HepG2 (cell line): ENCODE data around the gene EGFR. TPM values are rescaled to one million over a fixed set of nuclear protein-coding genes. Genes with fewer than 3 reads are reported as not detected.

Experiments
- CCAR2 ChIP-seq: fragments of 200-400 bp; formaldehyde crosslinking; optimal IDR thresholded peaks from 2 replicates; pipeline ENCODE3; 2018; ENCODE audit warnings: low read depth, mild to moderate bottlenecking, low read length, moderate library complexity
- MYC ChIP-seq: sonication (generic); formaldehyde crosslinking; IDR thresholded peaks from 2 replicates; pipeline ENCODE4 v1.9.0; 2021; ENCODE audit warnings: missing genetic modification reagents, borderline replicate concordance
- PAXIP1 ChIP-seq: sonication (generic); formaldehyde crosslinking; conservative IDR thresholded peaks from 2 replicates; pipeline ENCODE4 v1.4.0; 2020; ENCODE audit warnings: mild to moderate bottlenecking, missing genetic modification reagents, moderate library complexity
- SPEN ChIP-seq: sonication (generic); formaldehyde crosslinking; IDR thresholded peaks from 2 replicates; pipeline ENCODE4 v1.5.1; 2020; ENCODE audit warnings: low read depth, mild to moderate bottlenecking, missing genetic modification reagents
- SYNCRIP ChIP-seq: fragments of 200-400 bp; formaldehyde crosslinking; IDR thresholded peaks from 2 replicates; pipeline ENCODE4 v1.6.1; 2018; ENCODE audit warnings: mild to moderate bottlenecking, low read depth, low read length; ENCODE audit not compliant: insufficient read depth
- TEAD3 ChIP-seq: optimal IDR thresholded peaks from 2 replicates; pipeline ENCODE3; 2016; ENCODE audit warnings: borderline replicate concordance
- ZNF180 ChIP-seq: sonication (generic); formaldehyde crosslinking; IDR thresholded peaks from 2 replicates; pipeline ENCODE4 v1.4.0; 2020; ENCODE audit warnings: low read depth, missing genetic modification reagents, borderline replicate concordance
- ZNF407 ChIP-seq: sonication (generic); formaldehyde crosslinking; IDR thresholded peaks from one replicate; pipeline ENCODE4 v1.5.1; 2020; ENCODE audit warnings: mild to moderate bottlenecking, missing genetic modification reagents; ENCODE audit errors: not compliant biosample characterization
- ZNF563 ChIP-seq: sonication (generic); formaldehyde crosslinking; IDR thresholded peaks from 2 replicates; pipeline ENCODE4 v1.8.0; 2022; ENCODE audit warnings: mild to moderate bottlenecking, moderate library complexity, missing genetic modification reagents
- ZNF772 ChIP-seq: sonication (generic); formaldehyde crosslinking; IDR thresholded peaks from 2 replicates; pipeline ENCODE4 v1.5.0; 2020; ENCODE audit warnings: mild to moderate bottlenecking, missing genetic modification reagents
- ZNF891 ChIP-seq: sonication (generic); formaldehyde crosslinking; IDR thresholded peaks from 2 replicates; pipeline ENCODE4 v1.5.0; 2020; ENCODE audit warnings: mild to moderate bottlenecking, missing genetic modification reagents
- polyA plus RNA-seq, 8 experiments: library from polyadenylated mRNA; depleted of rRNA in 3 of 8; stranded (reverse) in 7 of 8; unstranded in 1 of 8; fragments of >200 nt; fragmentation: Illumina TruSeq in 4 of 8; extraction: Trizol in 4 of 8; gene quantifications; 2 replicates each; pipeline versions ENCODE4 v1.2.1 to v1.2.3, GENCODE V29; 2011 to 2016; ENCODE audit warnings: low read depth in 4 of 8, missing spikeins in 1 of 8, mixed read lengths in 1 of 8; ENCODE audit not compliant: insufficient read depth in 1 of 8
- total RNA-seq, 5 experiments: library from RNA; depleted of rRNA; stranded (reverse); fragments of >200 nt; fragmentation: Illumina TruSeq; extraction: Trizol; gene quantifications; 2 replicates each; pipeline ENCODE4 v1.2.3, GENCODE V29; 2016; ENCODE audit warnings: low read depth in 1 of 5
- TF ChIP-seq, protein P1 (sequence below): sonication (generic); formaldehyde crosslinking; IDR thresholded peaks from 2 replicates; pipeline ENCODE4 v1.4.0; 2020; ENCODE audit warnings: missing genetic modification reagents, borderline replicate concordance

EGFR gene
- total and polyA plus RNA-seq, 2 of the 13 experiments (the other 11 are each of a cell fraction or from before 2014, with no cell fraction given), result 7.0 to 10.0 TPM

DNA sequence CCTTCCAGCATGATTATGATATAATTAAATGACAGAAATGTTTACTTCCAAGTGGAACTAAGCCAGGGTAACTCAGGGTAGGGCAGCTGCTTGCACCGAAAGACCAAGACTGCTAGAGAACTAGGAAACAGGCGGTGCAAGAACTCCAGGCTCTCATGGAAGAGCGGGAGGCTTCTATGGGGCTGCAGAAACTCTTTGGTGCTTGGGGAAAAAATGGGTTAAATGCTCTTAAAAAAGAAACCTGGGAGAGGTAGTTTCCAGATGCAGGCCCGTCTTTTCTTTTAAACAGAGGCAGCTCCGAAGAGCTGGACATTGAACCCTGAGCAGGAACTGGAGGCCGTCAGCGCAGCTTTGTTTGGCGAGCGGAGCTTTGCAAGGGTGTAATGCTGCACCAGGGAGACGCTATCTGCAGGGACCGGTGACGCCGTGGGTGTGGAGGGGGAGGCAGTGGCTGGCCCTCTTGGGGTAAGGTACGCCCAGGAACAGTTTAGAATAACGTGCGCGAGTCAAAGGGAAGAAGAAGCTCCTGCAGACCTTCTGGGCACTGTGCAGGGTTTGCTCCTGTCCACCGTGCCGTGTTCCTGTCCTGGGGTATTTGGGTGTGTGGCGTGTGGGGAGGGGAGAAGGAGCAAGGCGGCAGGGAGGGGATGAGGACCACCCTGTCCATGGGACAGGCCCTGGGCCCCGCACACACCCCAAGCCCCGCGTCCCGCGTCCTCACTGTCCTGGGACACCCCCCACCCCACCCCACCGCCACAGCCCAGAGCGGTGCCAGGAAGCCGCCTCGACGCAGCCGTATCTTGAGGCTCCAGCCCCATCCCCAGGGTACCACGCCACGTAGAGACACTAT is 59.0 kb downstream of the EGFR start (continued):
- TF ChIP-seq TEAD3 (CRISPR knock-in tag), result peak; percentile 16
- no peak for TF ChIP-seq SYNCRIP
- TF ChIP-seq MYC, result 0 out of 2 replicates have a peak, but pooled peaks have one; percentile 42
- no peak for TF ChIP-seq ZNF891 (CRISPR knock-in tag)
- TF ChIP-seq PAXIP1 (CRISPR knock-in tag), result peak; percentile 83
- TF ChIP-seq SPEN (CRISPR knock-in tag), result no peak
- no peak for TF ChIP-seq ZNF563 (CRISPR knock-in tag)
- no peak for TF ChIP-seq CCAR2
- 0 out of 2 replicates have a peak, but pooled peaks have one; percentile 57 for TF ChIP-seq ZNF180 (CRISPR knock-in tag)
- no peak for TF ChIP-seq ZNF407 (CRISPR knock-in tag)
- TF ChIP-seq ZNF772 (CRISPR knock-in tag), result peak; percentile 29; the same call in 1 of the 2 replicates
- TF ChIP-seq, protein P1, sequence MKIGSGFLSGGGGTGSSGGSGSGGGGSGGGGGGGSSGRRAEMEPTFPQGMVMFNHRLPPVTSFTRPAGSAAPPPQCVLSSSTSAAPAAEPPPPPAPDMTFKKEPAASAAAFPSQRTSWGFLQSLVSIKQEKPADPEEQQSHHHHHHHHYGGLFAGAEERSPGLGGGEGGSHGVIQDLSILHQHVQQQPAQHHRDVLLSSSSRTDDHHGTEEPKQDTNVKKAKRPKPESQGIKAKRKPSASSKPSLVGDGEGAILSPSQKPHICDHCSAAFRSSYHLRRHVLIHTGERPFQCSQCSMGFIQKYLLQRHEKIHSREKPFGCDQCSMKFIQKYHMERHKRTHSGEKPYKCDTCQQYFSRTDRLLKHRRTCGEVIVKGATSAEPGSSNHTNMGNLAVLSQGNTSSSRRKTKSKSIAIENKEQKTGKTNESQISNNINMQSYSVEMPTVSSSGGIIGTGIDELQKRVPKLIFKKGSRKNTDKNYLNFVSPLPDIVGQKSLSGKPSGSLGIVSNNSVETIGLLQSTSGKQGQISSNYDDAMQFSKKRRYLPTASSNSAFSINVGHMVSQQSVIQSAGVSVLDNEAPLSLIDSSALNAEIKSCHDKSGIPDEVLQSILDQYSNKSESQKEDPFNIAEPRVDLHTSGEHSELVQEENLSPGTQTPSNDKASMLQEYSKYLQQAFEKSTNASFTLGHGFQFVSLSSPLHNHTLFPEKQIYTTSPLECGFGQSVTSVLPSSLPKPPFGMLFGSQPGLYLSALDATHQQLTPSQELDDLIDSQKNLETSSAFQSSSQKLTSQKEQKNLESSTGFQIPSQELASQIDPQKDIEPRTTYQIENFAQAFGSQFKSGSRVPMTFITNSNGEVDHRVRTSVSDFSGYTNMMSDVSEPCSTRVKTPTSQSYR, result no peak; the same call in 1 of the 2 replicates
